ENCODE data around the gene KCTD16.

Gene KCTD16

DNA sequence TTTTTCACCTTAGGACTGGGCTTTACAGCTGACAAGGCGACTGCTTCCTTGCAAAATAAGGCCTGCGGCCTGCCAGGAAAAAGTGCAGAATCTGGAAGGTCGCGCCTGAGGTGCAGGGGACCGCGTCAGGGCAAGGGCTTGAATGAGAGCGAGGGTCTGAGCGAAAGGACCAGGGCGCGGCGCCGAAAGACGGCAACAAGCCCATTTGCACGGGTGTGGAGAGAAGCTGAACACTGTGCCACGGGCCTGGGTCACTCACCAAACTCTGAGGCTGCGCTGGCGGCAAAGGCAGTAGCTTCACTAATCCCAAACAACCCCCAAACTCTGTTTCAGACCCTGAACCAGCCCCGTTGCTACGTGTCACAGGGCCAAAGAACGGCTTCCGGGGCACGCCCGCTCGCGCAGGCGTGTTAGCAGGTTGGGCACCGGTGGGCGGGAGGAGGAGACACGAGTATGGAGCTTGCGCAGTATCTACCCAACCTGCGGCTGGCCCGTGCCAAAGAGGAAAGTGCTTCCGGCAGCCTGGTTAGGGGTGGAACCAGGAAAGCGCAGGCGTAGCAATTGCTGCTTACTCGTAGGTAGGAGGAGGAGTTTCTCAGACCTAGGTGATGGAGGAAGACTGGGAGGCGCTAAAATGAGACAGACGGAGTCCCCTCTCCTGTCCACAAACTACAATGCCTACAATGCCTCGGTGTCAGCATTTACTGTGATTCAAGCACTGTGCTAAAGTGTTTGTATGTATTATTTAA lies at the start of gene KCTD16, which contains the start of gene YIPF5:
TSS of gene KCTD16 (plus strand) at position 598 of the 749 bp plus-strand sequence.
TSS of gene YIPF5 (minus strand) at position 384 of the 749 bp plus-strand sequence. CDS start 704 bp downstream, outside the sequence.
- DNase-seq (ENCODE audit: low read depth), result peak; percentile 75

DNA sequence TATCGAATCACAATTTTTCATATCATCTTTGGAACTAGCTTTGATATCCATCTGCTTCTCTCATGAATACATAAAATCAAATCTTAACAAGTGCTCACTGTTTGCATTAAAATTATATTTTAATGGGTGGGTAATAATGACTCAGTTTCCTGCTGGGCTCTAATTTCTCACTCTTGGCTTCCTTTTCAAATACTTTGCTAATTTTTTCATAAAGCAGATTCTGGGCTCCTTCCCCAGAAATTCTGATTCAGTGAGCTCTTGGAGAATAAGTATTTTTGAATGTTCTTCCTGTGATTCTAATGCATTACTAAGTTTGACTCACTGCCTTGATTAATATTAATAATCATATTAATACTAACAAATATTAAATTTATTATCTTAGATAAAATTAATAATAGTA lies 49.1 kb upstream of the KCTD16 start:
- DNase-seq (ENCODE audit: low read depth), result no peak

DNA sequence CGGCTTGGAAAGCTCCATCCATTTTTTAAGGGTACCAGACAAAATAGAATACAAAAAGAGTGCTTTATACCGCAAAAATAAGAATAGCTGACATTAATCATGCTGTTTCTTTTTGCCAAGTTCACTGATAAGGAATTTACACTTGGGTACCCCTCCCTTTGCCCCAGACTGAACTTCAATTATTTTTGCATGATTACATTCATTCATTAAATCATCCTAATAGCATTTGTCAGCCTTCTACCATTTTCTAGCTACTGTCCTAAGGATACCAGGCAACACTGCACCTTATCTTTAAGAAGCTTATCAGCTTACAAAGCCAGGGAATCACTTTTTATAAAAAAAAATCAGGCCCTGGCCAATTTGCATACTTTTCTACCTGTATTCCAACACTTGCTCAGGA lies 48.6 kb upstream of the KCTD16 start:
- DNase-seq (ENCODE audit: low read depth), result no peak

DNA sequence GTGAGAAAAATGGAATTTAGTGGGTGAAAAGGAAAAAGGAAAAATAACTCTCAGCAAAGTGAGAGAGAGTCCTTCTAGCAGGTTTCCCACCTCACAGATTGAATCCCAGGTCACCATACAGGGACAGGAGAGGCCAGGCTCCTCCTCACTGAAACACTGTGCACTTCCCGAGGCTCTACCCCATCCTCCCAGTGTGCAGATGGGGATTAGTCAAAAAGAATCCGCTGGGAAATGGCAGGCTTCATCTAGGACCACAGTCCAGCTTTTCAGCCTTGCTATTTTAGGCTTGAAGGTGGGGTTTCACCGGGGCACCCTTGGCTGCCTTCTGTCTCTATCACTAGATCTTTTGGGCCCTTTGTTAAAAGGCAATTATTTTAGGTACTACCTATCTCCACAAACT lies 48.0 kb upstream of the KCTD16 start:
- no peak for DNase-seq (ENCODE audit: low read depth)

DNA sequence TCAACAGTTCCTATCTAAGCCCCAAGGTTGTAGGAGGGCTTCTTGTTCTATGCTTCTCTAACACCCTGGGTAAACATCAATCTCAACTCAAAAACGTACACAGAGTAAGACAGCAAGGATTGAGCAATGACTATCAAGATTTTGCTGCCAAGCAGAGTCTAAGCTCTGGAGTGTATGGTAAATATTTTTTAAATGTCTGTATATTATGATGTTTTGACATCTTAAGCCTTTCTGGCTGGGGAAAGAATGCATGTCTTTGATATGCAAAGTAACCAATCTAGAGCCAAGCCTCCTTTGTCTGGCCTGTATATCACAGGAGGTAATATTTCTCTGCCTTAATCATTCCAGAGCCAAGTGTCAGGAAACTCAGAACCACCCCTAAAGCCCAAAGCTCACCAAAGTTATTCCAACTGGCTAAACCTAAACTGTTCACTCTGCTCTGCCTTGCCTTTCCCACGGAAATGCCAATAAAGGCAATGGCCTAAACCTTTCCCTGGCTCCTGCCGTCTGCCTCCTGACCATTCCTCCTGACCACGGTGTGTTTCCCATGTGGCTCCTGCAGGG lies 45.4 kb upstream of the KCTD16 start:
- DNase-seq (ENCODE audit: low read depth), result no peak

DNA sequence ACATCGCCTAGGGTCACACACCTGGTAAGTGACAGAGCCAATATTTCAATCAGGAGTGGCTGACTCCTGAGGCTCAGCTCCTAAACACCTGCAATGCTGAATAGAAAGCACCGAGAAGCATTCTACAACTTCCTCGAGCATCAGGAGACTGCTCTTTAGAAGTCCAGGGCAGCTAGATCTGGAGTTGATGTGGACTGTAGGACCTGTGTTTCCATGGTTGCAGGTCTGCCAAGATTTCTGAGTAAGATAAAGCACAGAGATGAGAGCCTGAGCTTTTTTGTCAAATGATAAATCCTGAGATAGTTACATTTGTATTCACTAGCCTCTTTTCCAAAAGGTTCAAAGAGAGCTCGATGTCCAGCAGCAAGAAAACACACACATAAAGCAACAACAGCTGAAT lies 44.0 kb upstream of the KCTD16 start:
- no peak for DNase-seq (ENCODE audit: low read depth)

DNA sequence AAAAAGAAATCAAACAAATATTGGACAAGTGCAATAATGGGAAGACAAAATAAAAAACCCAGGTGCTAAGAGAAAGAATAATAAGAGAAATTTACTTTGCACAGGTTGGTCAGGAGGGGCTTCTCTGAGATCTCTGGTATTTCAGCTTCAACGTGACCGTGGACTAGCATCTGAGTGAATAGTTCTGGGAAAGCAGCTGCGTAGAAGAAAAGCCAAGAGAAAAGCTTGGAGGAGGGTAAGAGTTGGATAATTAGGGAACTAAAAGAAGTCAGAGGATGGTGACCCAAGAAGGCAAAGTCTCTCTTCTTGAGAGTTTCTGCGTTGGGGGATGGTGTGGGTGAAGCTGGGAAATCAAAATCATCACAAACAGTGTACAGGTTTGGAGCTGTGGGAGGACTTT lies 41.8 kb upstream of the KCTD16 start:
- DNase-seq (ENCODE audit: low read depth), result no peak

DNA sequence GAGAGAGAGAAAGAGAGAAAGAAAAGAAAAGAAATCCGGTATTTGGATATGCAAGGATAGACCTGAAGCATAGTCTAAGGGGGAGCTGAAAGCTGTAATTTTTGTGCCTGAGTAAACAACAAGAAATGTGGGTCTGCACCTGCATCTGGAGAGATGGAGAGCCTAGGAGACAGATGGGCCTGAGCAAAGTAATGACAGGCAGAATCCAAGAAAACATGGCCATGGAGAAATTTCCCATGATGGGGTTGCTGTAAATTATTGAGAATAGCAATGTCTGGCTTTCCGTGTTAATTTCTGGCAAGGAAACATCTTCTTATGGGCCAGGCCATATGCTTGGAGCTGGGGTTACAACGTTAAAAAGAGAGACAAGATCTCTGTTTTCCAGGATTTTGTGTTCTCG lies 40.4 kb upstream of the KCTD16 start:
- DNase-seq (ENCODE audit: low read depth), result no peak

DNA sequence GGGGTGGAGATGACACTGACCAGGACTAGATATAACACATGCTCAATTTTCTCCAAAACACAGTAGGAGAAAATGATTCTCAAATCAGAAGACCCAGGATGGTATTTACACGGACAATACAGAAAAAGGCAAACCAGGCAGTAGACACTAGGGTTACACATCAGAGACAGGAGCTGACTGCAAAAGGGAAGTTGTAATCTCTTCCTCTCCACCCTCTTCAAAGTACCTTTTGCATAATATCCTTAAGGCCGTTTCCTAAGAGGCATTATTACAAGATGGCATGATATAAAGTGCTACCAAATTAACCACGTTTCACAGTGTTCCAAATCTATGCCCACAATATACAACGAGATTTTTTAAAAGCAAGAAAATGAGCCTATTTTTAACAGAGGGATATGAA lies 39.4 kb upstream of the KCTD16 start:
- DNase-seq (ENCODE audit: low read depth), result no peak

DNA sequence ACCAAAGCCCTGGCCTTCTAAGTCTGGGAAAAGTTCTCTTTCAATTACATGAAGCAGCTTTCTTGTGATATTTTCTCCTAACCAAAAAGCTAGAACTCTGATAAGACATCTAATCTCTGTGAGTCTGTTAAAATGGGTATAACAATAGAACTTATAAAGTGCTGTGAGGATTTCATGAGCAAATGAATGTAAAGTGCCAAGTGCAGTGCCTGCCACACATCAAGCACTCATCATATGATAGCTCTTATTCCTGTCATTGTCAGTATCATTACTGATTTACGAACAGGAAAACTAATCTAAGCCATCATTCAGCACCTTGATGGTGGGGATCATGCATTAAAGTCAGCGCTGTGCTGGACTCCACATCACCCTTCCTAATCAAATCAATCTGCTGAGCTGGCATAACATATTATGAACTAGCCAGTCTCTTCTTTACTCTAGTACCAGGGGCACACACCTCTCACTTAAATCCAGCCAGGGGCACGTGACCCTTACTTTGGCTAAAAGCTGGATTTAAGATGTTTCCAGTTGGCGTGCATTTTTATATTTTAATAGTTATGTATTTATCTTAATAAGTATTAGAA lies 37.5 kb upstream of the KCTD16 start:
- DNase-seq (ENCODE audit: low read depth), result no peak

DNA sequence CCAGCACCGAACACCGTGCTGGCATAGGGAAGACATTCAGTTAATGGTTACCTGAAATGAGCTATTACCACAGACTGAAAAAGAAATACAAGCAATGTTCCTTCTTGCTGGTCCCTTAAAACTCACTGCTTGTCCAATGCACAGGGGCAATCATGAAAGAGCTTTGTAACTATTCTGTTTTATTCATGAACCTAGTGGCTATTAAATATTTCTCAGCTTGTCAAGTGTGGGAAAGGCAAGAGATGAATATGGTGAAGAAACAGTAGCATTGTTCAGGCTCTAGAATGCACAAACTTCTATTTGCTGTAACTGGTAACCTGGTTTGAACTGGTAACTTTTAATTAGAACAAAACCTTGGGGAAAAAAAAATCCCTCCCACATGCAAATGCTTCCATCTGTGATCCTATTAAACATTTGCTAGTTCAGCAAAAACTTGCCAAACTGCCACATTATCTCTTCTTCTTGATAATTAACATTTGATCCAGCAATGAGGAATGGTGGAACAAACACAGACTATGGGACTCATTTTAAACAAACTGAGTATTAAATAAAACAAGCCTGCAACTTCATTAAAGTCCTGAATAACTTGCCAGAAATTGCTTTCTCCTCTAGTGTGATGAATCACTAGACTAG lies 36.4 kb upstream of the KCTD16 start:
- no peak for DNase-seq (ENCODE audit: low read depth)

DNA sequence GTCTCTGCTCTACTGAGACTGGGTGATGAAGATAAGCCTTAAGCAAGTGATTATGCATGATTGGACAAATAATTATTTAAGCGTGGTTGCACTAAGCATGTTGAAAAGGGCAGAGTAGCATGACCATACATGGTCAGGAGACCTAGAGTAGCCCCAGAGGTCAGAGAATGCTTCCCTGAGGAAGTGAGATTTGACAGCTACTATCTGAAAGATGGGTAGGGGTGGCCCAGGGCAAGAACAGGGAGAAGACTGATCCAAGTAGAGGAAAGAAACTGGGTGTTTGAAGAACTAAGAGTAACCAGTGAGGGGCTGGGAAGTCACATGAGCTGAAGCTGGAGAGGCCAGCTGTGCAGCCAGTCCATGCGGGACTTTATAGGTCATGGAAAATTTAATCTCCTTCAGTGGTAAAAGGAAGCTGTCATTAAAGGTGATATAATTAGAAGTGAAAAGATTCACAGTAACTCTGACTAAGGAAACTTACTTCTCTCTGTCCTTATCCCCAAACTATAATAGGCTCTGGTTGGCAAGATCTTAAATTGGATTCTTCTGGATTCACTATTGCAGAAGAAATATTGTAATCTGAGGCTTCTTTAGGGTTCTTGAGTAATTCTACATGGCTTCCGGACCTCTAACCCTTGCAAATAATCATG lies 35.4 kb upstream of the KCTD16 start:
- no peak for DNase-seq (ENCODE audit: low read depth)

DNA sequence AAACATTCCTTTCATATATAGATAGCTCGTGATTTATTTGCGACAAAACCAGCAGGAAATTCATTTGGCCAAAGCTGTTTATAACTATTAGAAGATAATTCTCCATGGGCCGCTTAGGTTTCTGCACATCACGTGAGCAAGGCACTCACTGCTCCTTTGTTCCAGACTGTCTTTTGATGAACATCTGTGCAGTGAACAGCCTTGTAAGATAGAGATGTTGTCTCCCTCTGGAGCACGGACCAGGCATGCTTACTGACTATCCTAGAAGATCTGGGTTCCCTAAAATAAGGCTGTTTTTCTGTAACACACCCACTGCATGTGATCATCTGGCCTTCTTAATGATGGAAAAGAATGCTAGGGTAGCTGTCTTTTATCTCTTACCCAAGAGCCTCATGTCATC lies 31.1 kb upstream of the KCTD16 start:
- DNase-seq (ENCODE audit: low read depth), result no peak

DNA sequence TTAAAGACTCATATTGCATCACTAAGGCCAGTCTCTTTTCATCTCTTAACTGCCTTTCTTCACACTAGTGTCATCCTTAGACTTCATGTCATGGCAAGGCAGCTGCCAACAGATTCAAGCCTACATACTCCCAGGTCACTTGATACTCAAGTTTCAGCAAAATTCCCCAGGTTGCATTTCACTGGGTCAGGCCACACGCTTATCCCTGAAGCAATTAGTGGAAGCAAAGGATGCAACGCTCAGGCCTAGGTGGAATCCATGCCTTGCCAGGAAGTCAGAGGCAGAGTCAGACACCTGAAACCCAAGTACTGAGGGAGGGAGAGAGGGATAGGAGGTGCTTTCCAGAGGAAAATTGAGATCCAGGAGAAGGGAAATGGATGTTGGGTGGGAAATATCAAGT lies 29.1 kb upstream of the KCTD16 start:
- no peak for DNase-seq (ENCODE audit: low read depth)

DNA sequence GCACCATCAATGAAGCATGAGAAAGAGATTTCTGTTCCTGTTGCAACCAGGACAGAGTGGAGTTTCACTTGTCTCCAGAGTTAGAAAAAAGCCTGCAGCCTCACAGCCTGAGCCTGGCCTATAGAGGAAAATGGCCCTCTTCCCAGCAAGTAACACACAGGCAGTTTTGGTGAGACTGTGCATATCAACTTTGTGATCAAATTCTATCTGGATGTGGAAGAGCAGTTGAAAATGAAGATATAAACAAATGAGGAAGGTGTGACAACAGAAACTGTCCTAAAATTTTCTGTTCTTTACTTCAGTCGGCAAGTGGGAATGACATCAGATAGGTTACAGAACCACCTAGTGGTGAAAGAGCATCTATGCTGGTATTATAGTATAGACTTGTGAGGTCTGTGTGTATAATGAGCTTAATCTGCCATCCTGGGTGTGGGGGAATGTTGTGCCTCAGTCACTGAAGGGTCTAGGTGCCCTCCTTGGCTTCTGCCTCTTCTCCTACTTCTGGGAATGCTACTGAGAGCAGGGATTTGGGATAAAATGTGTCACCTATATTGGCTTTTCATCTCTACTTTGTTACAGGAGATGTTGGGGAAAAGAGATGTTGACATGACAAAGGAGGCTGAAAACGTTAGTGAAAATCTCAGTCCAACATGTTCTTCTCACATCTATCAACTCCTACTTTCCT lies 28.4 kb upstream of the KCTD16 start:
- peak; percentile 11 for DNase-seq (ENCODE audit: low read depth)

DNA sequence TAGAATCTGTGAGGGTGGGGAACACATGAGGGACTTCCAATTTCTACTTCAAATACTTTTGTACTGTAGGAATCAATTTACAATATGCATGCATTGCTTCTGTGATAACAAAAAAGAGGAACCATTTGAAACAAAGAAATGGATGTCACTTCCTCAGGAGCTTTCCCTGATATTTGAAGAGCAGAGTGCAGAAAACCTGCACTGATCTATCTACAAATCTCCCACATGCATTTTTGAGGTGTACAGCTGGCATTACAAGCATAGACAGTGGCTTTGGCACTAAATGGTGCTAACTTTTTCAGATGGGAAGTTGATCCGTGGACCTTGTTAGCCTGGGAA lies 27.9 kb upstream of the KCTD16 start:
- no peak for DNase-seq (ENCODE audit: low read depth)

DNA sequence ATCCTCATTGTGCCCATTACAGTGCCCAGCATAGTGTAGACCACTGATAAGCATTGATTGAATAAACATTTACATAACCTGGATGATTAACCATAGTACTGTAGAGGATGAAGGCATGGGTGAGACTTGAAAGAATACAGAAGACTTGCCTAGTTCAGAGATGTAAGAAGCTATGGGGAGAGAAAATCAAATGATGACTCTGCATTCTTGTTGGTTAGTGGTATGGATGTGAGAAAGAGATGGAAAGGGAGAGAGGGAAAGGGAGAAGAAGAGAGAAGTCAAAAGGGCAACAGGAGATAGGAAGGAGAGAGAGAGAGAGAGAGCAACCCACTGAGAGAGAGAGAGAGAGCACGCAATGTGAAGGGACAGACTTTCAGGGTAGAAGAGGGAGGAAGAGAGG lies 27.0 kb upstream of the KCTD16 start:
- DNase-seq (ENCODE audit: low read depth), result no peak

DNA sequence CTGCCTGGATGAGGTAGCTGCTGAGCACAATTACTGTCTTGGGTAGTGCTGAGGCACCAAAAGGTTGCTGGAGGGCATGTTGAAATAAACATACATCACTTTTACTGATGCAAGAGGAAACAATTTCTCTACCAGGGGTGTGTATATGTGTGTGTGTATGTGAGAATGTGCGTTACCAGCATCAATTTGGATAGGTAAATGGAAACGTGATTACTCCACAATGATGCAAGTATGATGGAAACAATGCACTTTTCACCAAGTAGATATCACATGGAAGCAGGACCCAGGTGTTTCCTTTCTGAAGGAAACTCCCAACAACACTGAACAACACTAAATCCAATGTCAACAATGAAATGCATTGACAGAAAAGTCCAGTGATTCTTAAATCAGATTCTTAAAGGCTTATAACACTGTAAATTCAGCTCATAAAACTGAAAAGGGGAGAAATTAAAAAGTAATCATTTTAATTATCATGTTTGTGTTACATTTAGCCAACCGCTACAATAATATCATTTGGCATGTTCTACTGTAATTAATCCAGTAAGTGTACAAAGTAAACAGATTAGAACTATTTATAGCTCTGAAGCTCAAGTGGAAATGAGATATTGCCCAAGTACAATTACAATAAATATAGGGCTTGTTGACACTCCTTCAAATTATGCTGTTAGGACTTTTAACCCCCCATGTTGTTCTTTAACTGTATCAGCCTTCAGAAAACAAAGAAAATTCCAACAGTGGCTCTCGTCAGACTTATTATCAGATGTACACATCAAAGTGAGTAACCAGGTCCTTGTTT lies 25.5 kb upstream of the KCTD16 start:
- DNase-seq (ENCODE audit: low read depth), result no peak

DNA sequence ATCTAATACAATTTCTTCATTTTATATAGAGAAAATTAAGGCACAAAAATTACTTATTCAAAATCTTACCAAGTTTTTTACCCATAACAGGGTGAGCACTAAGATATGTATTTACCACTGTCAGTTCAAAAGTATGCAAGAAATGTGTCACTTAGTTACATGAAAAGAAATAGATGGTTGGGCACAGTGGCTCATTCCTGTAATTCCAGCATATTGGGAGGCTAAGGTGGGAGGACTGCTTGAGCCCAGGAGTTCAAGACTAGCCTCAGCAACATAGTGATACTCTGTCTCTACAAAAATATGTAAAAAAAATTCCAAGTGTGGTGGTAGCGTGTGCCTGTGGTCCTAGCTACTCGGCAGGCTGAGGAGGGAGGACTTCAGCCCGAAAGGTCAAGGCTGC lies 19.6 kb upstream of the KCTD16 start:
- DNase-seq (ENCODE audit: low read depth), result peak; percentile 34

DNA sequence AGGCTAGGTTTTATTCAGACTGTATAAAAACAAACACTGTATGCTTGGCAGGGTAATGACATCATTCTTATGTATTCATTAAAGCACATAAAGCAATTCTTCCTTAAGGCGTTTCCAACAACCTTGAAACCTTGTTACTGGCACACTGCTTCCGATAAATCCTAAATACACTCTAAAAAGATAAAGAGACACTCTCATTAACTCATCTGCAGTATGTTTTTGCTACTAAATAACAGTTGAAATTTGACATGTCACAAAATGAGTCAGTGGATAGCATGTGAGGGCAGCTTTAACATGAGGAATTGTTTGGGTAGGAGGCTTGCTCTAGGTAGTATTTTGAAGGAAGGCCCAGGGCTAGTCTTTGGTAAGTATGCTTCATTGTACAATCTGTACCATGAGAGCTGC lies 13.9 kb upstream of the KCTD16 start:
- no peak for DNase-seq (ENCODE audit: low read depth)

DNA sequence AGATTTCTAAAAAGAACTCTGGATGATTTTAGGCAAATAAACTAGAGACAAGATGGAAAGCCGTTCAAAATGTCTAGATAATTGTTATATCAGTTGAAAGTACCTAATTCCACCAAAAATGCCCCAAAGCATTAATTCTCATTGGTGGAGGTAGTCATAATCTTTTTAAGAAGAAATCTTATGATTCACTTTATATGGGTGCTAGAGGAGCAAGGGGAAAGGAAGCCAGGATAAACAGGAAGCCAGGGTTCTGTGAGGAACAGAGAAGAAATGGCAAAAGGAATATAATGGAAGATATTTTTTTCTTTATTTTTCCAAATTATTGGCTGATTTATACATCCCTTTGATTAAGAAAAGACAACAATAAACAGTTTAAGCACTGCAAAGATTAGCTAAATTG lies 8.0 kb upstream of the KCTD16 start:
- DNase-seq (ENCODE audit: low read depth), result no peak
